Measurements from ENCODE around the gene SNAI3. TPM values are rescaled to one million over a fixed set of nuclear protein-coding genes. Genes with fewer than 3 reads are reported as not detected.

The SNAI3 gene
- total RNA-seq, result 0.33 TPM in 1 of 2 replicates, not detected in the other

GRCh38 chr16:88686439-88687253, at the start of gene SNAI3:
Gene SNAI3 (minus strand): TSS chr16:88686507. CDS start chr16:88686406, 101 bp downstream.

GRCh38 chr16:88706229-88706964, 20.1 kb upstream of the SNAI3 start, which contains the start of the genes CTU2 and RNF166:
Gene CTU2 (plus strand): TSS chr16:88706503. CDS start chr16:88706531, 28 bp downstream.
Gene RNF166 (minus strand): TSS chr16:88706408. CDS start chr16:88706325, 83 bp downstream.

DNA sequence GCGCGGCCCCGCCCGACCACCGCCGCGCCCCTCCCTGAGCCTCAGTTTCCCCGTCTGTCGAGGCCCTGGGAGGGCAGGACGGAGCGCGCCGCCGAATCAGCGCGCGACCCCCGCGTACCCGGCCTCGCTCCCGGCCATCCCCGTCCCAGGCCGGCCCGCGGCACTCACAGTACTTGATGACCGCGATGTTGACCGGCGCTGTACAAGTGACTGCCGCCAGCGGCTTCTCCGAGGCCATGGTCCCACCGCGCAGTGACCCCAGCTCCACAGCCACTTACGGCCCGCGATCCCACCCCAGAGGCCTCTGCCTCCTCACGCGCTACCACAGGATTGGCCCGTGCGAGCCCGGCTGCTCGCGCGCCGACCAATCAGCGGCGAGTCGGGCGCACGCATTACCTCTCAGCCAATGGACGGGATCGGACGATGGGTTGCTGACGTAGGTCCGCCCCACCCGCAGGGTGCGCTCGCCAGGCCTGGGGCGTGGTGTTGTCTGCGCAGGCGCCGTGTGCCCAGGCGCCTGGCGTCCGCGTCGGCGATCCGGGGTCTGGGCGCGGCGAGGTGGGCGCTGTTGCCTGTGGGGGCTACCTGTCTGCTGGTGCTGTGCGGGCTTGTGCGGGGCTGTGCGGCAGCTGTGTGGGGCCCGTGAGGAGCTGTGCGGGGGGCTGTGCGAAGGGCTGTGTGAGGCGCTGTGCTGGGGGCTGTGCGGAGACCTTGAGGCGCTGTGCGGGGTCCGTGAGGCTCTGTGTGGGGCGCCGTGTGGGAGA, 23.3 kb downstream of the SNAI3 start, which contains the start of gene MVD:
TSS of gene MVD (minus strand) at position 249 of the 764 bp plus-strand sequence. CDS start at position 238, 11 bp downstream.

GRCh38 chr16:88650749-88651275, 35.5 kb downstream of the SNAI3 start, which contains the start of gene CYBA:
Gene CYBA (minus strand): TSS chr16:88651053. CDS start chr16:88651013, 40 bp downstream.

DNA sequence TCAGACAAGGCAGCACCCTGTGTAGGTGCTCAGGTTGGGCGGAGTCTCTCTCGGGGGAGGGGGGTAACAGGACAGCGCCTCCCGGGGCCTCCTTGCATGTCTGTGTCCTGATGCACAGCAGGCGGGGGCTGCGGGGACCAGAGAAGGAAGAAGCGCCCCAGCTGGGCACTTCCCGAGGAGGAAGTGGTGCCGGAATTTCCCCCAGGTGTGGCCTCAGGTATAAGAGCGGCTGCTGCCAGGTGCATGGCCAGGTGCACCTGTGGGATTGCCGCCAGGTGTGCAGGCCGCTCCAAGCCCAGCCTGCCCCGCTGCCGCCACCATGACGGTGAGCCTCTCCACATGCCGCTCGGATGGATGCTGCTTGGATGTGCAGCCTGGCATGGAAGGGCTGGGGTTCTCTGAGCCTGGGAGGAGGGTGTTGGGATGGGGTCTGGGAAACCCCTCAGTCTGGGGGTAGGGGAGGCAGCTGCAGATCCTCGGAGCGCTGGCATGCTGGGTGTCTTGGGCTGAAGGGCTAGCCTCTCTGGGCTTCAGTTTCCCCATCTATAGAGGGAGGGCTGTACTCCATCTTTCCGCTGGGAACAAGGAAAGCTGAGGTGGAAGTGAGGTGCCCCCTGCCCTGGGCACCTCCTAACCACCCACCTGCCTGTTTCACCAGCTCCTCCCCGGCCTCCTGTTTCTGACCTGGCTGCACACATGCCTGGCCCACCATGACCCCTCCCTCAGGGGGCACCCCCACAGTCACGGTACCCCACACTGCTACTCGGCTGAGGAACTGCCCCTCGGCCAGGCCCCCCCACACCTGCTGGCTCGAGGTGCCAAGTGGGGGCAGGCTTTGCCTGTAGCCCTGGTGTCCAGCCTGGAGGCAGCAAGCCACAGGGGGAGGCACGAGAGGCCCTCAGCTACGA, 47.7 kb downstream of the SNAI3 start, which contains the start of gene IL17C:
TSS of gene IL17C (plus strand) at position 250 of the 908 bp plus-strand sequence. CDS start at position 320, 70 bp downstream.

Other genes starting within 250 kb of the SNAI3 start
- gene ZFPM1, start 233.2 kb downstream of the SNAI3 start, total RNA-seq, result 1.7 and 6.3 TPM in 2 replicates
- 13.1 and 13.2 TPM in 2 replicates for gene ZC3H18, start 116.1 kb downstream of the SNAI3 start, total RNA-seq
- not detected in 2 replicates for gene IL17C, start 47.9 kb downstream of the SNAI3 start, total RNA-seq
- gene CYBA, start 35.5 kb downstream of the SNAI3 start, total RNA-seq, result 206 and 327 TPM in 2 replicates
- 68.3 and 118 TPM in 2 replicates for gene MVD, start 23.4 kb downstream of the SNAI3 start, total RNA-seq
- gene RNF166, start 19.9 kb upstream of the SNAI3 start, total RNA-seq, result 7.3 and 18.4 TPM in 2 replicates
- gene CTU2, start 20.0 kb upstream of the SNAI3 start, total RNA-seq, result 11.5 and 16.7 TPM in 2 replicates
- gene PIEZO1, start 98.7 kb upstream of the SNAI3 start, total RNA-seq, result 215 and 304 TPM in 2 replicates
- 3.3 and 10.9 TPM in 2 replicates for gene CDT1, start 117.3 kb upstream of the SNAI3 start, total RNA-seq
- 90.6 and 121 TPM in 2 replicates for gene APRT, start 125.4 kb upstream of the SNAI3 start, total RNA-seq
- gene GALNS, start 170.4 kb upstream of the SNAI3 start, total RNA-seq, result 34.9 and 57.7 TPM in 2 replicates
- 49.8 and 62.8 TPM in 2 replicates for gene TRAPPC2L, start 170.6 kb upstream of the SNAI3 start, total RNA-seq
- gene PABPN1L, start 180.2 kb upstream of the SNAI3 start, total RNA-seq, result not detected in 2 replicates